Stimulated activated CD8-positive, alpha-beta memory T cell treated with anti-CD3 and anti-CD28 coated beads, Interleukin-7, amount 100 ng/mL, for 1 hour (primary cell): ENCODE measurements around the gene ERG.

Experiments used
- DNase-seq, 2 donors: peaks; one replicate each; pipeline ENCODE4 v3.0.0-alpha.2; 2020; ENCODE audit warnings: low read depth in 2 of 2

Gene ERG

DNA sequence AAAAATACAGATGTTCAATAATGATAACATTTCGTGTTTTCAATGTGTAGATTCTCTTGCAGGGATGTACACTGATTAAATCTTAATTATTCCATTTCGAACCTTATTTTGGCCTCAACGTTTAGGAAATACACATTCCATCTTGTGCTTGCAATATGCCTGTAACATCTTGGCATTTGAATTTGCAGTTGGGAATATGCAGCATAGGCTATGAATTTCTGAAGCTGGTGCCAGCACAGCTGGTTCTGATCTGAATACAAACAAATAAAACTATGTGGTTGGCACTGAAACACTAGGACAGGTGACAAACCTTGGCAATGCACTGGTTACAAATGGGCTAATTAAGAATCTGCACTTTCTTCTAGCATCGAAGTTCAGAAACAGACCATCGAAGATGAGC lies 108.4 kb downstream of the ERG start:
- no peak for DNase-seq

DNA sequence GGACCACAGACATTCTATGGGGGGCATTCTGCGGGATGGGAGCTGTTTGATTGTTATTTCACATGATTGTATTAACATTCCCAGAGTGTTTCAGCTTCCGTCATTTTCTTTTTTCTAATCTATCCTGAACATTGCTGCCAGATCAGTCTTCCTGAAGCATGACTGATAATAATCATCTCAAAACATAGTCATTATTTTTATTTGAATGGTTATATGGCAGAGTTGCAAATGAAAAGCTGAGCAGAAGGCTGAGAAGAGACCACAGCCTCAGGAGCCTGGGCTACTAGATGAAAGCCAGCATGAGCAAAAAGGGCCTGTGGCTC lies 109.0 kb downstream of the ERG start:
- no peak for DNase-seq

DNA sequence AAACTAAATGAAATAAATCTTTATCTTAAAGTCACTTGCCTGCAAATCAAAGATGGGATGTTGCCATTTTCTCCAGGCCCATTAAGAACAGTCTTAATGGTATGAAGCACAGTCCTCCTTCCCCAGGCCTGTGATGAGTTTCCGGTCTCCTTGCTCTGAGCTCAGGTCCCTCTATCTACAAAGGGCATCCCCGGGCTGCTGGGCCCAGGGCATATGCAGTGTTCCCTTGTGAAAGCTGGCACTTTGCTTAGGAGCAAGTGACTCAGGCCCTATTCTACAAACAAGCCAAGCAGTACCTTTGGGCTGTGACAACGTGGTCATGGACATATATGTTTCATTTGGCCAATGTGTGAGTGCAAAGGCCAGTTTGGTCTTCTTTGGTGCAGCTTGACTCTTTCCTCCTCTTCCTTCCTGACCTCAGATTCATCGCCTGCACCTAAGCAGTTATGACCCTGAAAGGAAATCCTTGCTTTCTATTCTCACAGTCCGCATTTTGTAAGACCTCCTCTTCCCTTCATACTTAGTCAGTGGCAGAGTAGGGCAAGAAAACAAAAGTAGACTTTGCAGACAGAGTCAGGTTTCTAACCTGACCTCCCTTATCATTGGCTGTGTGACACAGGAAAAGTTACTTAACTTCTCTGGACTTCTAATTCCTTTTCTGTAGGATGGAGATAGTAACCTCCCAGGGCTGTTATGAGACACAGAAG lies 109.5 kb downstream of the ERG start:
- DNase-seq = no peak

DNA sequence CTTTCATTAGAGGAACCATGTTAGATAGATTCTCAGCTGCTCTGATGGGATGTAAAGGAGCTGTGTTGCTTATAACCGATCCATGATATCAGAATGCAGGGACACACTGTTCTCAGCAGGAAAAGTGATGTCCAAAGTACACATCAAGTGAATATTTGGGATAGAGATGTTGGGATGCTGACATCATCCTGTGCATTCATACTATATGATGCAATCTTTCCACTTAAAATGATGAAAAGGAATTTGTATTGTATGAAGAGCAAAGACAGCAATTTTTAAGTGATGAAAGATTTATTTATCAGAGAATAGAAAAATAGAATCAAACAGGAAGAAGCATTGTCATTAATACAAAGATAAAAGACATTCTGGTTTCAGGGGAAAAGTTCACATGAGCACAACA lies 110.1 kb downstream of the ERG start:
- no peak for DNase-seq

DNA sequence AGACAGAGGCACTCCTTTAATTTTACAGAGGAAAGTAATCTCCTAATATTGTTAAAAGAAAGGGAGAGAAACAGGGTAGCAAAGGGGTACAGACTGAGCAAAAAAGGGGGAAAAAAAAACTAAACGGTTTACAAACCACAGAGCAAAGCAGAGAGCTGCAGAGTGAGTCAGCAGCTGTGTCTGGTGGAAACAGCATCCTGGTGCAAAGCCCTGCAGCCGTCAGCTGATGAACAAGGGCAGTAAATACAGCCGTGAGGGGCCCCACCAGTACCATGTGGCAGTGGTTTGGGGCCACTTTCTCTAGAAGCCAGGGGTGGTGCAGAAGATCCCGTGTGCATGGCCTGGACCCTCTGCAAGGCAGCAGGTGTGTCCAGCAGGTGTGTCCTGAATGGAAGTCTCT lies 111.3 kb downstream of the ERG start:
- DNase-seq = no peak

DNA sequence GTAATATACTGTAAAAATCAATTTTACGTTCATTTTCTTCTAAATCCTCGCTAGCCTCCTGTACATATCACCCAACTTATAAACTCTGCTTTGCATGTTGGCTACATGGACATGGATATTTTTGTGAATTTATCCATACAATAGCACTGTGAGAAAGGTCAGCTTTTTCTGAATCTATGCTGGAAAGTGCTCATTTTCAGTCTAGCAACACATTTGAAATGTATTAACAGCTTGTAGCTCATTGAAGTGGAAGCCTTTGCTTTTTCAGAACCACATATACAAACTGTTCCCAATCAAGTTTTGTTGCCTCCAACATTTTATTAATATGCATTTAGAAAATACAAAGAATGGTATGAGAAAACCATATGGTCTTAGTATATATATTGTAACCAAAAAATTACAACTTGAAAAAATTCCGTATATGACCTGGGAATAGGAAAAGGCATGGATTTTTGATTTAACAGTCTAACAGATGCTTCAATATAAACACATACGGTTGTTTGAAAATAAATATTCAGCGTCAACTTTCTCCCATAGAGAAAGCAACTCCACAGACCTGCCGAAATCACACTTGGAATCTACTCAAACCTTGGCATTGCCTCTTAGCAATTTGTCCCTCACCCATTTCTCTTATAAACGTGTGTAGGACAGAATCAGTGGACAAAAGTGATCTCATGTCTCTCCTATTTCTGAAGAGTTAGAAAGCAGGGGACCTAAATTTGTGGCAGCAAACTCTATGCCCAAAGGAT lies 112.7 kb downstream of the ERG start:
- DNase-seq = no peak

DNA sequence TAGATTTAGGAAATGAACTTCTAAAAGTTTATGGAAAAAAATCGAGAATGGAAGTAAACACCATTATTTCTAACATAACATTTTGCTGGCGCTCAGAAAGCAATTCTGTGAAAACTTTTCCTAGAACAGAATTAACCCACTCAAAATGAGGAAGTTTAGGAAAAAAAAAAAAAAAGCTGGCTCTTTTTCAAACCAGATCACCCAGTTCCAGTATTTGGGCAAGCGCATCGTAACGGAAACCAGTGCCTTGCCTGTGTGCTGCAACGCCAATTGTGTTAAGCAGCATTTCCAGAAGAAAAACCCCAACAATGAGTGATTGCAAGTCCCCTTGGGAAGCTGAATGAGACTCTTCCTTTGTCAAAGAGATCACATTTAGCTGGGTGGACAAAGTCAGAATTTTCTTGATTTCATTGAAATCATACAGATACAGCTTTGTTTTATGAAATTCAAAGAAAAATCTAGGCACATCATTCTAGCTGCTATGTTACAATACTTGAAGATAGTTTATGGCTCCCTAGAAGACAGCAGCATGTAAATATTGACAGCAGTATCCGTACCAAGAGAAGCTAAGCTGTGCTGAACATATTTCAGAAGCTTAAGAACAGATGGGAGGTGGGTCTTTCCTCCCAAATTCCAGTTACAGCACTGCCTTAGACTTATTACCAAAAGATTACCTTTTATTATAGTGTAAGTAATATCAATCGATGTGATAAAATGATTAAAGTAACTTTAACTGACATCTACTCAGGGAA lies 113.4 kb downstream of the ERG start:
- DNase-seq = no peak

DNA sequence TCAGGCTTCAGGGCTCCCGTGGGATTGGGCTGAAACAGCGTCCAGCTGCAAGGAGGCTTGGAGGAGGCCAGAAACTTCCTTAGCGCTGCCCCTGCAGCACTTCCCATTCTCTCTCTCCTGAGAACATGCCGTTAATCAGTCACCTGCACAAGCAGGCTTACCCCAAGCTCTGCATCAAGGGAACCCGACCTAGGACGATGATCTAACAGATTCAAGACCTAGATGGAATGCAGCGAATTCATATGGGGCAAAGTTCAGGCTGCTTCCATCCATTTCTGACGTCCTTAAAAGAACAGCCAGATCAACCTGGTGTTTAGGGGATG lies 114.1 kb downstream of the ERG start:
- no peak for DNase-seq

DNA sequence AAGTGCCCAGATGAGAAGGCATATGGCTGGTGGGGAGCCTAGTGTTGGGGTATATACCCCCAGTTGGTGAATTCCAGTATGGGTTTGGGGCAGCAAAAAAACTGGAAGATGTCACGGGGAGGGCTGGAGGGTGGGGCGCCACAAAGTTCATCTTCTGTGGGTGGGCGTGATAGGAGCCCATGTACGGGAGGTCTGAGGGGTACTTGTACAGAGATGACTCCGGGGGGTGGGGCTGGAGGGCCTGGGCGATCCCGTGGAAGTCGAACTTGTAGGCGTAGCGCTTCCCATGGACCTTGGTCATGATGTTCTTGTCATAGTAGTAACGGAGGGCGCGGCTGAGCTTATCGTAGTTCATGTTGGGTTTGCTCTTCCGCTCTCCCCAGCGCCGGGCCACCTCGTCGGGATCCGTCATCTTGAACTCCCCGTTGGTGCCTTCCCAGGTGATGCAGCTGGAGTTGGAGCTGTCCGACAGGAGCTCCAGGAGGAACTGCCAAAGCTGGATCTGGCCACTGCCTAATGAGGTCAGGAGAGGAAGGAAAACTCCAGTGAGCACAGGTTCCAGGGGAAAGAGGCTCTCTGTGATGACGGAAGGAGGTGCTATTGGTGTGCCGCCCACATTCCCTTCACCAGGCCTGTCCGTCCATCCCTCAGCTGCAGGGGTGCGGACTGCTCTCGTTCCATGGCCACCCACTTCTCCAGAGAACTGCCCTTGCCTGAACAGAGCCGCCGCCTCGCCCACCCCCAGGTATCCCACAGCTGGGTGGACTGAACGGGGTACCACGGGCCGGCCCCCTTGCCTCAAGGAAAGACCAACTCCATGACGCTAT lies 114.7 kb downstream of the ERG start:
- no peak for DNase-seq

DNA sequence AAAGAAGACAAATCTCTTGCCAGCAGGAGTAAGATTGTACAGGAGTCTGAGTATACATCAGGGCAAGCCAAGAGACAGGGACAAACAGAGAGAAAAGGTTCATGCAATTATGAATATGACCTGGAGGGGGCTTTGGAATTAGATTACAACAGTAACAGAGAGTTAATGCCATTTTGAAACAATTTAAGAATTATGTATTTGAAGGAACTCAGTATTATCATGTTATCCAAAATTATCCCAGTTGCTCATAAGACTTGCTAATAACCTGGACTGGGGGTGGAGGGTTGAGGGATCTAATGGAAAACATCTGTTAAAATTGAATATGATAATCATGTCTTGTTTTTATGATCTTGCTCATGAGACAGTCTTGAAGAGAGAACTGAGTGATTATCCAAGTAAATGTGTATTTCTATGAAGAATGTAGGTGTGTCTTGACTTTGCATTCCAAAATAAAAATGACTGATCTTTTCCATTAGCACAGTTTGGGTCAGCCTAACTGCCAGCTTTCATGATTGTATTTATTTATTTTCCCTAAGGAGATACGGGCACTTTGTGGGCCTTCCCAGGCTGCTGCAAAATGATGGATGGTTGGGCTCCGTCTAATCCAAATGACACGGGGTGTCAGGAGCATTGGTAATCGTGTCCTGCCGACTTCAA lies 117.7 kb downstream of the ERG start:
- DNase-seq = no peak

DNA sequence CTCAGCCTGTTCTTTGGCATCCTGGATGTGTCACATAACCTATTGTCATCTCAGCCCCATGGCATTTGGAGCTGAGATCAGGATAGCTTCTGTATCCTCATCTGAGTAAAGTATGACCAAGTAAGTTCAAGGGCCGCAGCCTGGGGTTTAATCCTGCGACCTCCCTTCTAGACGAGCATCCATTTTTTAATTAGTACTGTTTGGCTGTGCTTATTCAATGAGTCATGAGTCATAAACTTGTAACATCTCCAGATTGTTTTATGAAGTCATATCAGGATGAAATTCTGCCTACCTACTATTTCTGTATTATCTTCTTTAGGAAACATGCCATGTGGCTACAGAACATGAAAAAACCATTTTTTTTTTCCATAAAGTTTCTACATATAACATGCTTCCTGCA lies 119.1 kb downstream of the ERG start:
- no peak for DNase-seq

DNA sequence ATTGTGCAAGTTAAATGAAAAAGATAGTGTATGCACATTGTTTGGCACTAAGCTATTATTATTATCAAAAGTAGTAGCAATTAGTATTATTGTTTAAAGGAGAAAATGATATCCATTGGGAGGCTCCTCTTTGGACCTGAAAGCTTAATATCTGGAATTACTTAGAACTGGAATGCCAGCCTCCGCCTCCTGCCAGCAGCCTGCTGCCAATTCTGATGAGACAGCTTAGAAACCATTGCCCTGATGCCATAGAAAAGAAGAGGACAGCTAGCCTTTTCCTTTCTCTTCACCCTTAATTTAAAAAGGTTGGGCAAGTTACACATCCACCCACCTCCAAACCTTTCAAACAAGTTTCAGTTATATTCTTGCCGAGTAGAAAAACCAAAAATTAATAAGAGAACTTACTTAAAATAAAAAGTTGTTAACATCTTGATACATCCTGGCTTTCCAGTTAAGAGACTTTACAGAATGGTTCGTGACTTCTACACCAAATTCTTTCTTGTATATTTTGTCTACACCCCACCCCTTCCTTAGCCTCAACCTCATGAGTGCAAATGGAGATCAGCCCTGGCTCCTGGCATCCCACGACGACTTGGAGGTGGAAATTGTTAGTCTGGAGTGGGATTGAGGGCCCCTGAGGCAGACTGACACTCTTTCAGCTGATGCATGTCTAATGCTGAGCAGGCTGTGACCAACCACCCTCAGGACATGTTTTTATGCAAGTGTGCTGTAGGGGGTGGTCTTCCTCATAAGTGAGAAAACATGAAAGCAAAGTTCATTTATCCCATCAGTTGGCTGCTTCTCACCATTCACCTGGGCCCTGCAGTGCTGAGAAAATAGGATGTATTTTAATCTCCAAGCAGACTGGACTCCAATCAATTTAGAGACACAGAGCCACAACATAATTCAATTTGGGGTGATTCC lies 120.8 kb downstream of the ERG start:
- DNase-seq = no peak

DNA sequence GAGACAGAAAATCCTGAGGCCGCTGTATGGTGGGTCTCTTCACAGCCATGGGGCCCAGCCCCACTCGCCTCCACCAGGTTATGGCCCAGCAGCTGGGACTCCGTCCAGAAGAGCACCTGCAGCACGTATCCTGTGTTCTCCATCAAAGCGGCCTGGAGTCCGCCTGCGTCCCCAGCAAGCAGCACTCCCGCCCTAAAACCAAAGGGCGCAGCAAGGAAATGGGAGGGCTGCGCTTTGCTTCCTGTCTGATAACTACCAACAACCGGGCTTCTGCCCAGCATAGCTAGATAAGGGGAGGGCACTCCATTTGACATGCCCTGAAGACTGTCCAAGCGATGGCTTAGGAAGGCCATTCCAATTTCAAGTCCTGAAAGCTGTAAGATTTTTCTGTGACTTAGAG lies 121.6 kb downstream of the ERG start:
- no peak for DNase-seq

DNA sequence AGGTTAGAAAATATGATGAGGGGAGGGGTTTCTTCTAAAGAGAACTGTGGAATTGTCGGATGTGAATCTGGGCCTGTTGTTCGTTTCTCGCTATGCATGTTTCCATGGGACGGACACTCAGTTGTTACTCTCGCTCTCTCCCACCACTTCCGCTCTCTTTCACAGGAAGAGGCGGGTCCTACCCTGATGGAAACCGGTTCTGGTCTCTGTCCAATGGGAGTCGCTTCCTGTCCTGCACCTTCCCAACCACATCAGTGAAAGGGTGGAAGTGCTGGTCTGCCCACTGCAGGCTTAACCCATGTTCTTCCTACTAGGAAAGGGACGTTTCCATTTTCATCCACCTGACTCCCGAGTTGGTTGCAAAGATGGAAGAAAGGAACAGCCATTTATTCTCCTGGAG lies 122.0 kb downstream of the ERG start:
- DNase-seq = no peak

DNA sequence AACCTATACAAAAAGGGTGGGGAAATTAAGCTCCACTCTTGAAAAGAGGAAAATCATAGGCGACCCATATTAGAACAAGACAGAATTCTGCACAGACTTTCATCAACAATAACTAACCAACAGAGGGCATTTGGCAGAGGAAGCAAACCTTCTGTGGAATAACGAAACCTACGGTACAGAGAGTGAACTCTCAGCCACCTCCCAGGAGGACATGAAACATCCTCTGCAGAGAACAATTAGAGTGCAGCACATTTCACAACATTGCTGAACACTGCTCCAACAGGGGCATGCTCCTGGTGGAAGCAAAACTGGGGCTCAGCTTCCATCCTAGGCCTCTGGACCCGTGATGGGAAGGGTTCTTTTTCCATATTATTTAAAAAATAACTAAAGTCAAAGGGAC lies 130.6 kb downstream of the ERG start:
- DNase-seq = no peak

DNA sequence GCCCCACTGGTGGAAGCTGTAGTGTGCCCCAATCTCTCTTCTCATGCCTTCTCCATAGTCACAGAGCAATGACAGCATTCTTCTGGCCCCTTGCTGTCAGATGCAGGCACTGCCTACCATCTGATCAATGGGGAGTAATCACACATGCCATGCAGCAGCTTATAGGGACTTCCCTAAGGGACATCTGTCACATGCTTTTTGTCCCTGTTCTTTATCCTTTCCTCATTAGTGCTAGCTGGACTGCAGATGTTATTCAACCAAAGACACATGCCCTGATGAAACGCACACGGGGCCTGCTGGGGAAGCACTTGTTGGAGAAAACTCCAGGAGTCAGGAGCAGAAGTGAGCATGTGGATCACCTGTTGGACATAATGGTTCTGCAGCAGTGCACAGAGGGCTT lies 132.8 kb downstream of the ERG start:
- DNase-seq = no peak

DNA sequence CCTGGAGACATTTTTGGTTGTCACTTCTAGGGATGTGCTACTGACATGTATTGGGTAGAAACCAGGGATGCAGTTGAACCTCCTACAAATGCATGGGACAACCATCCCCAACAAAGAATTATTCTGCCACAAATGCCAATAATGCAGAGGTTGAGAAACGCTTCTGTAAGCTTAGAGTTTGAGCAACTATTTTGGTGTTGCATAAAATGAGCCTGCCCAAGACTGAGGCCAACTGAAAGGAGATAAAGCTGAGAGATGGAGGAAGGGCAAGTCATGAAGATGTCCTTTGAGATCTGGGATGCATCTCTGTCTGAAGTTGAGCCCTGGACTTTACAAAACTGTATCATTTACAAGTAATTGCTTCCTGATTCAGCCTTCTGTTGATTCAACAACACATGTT lies 134.6 kb downstream of the ERG start:
- DNase-seq = no peak

DNA sequence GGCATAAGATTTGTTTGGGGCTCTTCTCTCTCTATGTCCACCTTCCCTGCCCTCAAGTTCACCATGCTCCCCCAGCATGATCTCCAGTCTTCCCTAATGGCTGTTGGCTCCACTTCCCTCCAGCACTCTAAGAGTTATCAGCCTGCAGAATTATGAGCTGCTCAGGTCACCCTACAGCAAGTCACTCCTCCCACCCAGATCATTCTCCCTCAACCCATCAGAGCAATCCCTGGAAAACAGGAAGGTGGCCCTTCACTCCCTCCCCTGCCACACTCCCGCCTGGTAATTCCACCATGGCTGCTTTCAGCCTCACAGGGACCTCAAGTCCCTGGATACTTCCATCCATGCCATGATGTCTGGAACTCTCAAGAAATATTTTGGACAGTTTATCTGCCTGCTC lies 137.0 kb downstream of the ERG start:
- no peak for DNase-seq

DNA sequence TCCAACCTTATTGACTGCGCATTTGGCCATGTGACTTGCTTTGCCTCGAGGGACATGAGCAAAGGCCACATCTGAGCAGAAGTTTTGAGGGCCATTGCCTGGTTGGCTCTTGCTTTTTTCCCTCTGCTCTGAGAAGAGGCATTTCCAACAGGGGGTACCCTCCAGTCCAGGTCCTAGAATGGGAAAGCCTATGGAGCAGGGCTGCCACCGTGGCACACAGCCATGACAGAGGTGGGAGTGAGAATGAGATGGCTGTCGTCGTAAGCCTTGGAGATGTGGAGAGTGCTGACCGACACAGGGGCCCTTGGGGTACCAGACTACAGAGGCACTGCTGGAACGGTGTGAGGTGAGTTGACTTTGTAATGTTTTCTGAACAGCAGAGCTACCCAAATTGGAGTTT lies 138.4 kb downstream of the ERG start:
- DNase-seq = no peak

DNA sequence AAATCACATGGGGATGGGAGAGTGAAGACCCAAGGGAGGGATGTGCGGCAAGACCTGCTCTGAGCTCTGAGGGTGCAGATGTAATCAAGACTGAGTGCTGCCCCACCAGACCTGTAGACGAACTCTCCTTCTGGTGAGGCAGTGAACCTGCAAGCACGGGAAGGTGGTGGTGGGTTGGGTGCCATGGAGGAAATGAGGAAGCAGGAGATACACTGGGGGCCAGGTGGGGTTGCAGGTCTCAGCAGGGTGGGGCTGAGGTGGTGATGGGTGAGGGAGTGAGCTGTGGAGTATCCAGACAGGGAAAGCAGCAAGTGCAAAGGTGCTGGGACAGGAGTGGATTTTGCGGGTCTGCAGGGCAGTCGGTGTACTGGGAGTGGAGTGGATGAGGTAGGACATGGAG lies 139.2 kb downstream of the ERG start:
- DNase-seq = no peak

DNA sequence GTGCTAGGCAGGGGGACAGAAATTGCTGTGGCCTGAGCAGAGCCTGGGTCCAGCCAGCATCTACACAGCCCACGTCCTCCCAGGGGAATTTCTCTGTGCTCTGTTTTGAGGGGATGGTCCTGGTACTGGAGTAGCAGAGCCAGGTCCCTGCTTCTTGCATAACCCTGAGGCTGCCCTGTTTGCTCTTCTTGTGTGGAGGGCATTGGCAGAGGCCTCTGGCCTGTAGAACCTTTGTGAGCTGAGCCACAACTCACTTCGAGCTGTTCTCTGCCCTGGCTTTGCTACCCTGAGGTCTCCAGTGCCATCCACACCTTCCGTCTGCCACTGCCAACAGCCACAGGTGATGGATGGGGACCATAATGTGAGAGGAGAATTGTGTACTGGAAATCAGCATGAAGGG lies 139.6 kb downstream of the ERG start:
- DNase-seq = no peak
